HUES6 (cell line): ENCODE results near the gene FXYD5.

Experiments used
- H3K27ac ChIP-seq: 2 replicates; pipeline ENCODE4 v1.7.0; 2013; ENCODE audit warnings: low read depth, mild to moderate bottlenecking, low read length, inconsistent platforms
- H3K27me3 ChIP-seq: 2 replicates; pipeline ENCODE4 v1.6.1; 2013; ENCODE audit warnings: low read length; ENCODE audit not compliant: control insufficient read depth, insufficient read depth
- H3K36me3 ChIP-seq: 2 replicates; pipeline ENCODE4 v1.6.1; 2013; ENCODE audit warnings: low read length; ENCODE audit not compliant: control insufficient read depth, insufficient read depth
- H3K4me1 ChIP-seq: 2 replicates; pipeline ENCODE4 v1.6.1; 2013; ENCODE audit warnings: low read length; ENCODE audit not compliant: control insufficient read depth, insufficient read depth
- H3K4me3 ChIP-seq: 2 replicates; pipeline ENCODE4 v1.5.1; 2013; ENCODE audit warnings: low read depth, low read length
- H3K9ac ChIP-seq: one replicate; pipeline ENCODE4 v1.6.1; 2013; ENCODE audit warnings: mild to moderate bottlenecking, low read length
- H3K9me3 ChIP-seq: 2 replicates; pipeline ENCODE4 v1.6.1; 2013; ENCODE audit warnings: low read depth, low read length; ENCODE audit not compliant: control insufficient read depth, insufficient read depth

Gene FXYD5

DNA sequence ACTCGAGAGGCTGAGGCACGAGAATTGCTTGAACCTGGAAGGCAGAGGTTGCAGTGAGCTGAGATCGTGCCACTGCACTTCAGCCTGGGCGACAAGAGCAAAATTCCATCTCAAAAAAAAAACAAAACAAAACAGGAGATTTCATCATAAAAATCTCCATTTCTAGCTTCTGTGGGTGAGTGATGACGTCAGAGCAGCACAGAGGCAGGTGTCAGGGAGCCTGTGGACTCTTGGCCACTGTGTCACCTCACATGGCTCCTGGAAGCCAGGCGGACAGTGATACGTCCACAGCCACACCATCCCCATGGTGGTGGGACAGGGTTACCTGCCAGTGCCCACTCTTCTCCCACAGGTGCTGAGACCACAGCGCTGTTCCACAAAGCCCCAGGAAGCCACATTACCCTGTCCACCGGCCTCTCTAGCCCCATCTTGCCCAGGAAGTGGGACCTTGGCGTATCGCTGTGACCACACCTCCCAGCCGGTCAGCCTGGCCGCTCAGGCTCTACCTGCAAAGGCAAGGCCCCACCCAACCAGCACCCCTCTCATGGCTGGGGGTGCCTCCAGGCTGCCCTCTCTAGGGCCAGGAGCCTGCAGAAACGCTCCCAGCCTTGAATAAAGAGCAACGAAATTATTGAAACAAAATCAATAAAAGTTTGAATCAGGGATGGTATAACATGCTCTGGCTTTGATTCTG is 41.4 kb upstream of the FXYD5 start:
- no peaks in the 10 kb centered on the region; the same call in 1 of the 2 replicates for H3K27me3 ChIP-seq
- no peak overlapping the region for H3K9ac ChIP-seq
- H3K4me1 ChIP-seq = peaks cover 19% of the 10 kb centered on the region
- no peak overlapping the region for H3K4me3 ChIP-seq
- no peaks in the 10 kb centered on the region for H3K9me3 ChIP-seq
- no peak overlapping the region for H3K27ac ChIP-seq
- no peaks in the 10 kb centered on the region for H3K36me3 ChIP-seq

DNA sequence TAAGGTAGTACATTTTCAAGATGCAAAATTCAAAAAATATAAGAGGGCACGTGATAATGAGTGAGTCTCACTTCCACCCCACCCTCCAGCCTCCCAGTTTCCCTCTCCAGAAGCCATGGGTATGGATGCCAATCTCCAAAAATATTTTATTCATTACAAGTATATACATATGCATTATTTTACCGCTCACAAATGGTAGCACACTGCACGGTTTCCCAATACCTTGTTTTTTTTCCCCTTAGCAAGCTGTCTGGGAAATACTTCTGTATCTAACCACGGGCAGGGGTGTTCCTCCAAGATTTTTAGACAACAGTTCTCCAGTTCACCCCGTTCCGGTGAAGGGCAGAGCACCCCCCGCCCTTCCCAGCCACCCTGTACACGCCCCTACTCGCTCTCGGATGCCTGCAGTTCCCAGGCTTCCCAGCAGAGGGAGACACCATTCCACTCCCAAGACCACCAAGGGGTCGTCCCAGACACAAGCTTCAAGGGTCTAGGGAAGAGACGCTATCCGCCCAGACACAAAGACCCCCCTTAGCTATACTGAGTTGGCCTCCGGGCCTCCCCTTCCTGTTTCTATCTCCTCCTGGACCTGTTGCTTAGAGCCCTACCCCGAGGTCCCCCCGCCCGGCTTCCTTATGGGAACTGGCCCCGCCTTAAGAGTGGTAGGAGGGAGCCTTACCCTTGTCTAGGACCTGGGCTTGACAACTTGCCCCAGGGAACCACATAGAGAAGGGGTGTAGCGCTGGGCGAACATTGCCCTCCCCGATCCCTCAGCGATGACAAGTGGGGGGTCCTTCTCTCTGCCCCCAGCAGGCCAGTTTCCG is 40.0 kb upstream of the FXYD5 start:
- Histone ChIP-seq H3K4me3 (peak overlapping the region; percentile 49), H3K9me3 (no peaks in the 10 kb centered on the region), H3K27me3 (no peaks in the 10 kb centered on the region; the same call in 1 of the 2 replicates), H3K36me3 (no peaks in the 10 kb centered on the region), H3K27ac (no peak overlapping the region), H3K4me1 (peaks cover 30% of the 10 kb centered on the region), H3K9ac (peak overlapping the region; percentile 0)

DNA sequence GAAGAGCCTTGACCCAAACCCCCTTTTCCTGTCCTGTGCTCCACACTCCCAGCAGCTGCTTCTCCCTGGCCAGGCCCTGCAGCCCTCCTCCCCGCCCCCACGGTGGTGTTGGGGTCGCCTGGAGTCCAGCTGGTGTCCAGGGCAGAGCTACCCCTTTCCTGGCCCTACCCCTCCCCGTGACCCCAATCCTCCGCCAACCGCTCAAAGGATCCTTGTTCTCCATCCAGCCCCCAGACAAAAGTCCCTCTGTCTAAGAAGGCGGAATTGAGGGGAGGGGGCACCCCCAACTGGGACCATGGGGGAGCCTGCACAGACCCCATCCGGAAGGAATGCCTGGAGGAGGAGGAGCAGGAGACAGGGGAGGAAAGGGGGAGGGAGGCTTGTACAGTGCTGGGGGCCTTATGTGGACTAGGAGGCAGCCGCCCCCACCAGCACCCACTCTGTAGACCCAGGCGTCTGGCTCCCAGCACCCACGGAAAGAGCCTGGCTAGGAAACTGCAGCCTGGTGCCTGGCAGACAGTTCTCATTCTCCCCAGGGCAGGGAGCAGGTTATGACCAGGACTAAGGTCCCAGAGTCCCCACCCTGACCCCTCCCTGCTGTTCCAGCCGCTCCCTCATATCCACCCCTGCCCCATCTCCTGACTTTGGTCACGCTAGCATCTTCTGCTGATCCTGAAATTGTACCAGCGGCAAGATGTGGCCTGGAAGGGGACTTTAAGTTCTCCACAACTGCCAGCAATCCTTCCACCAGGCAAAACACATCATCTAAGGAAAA is 39.2 kb upstream of the FXYD5 start, which contains the start of gene FXYD3:
Gene FXYD3, plus strand, starts transcription at position 647 of the 775 bp plus-strand sequence. CDS start 3,554 bp downstream, outside the sequence.
- no peak within 1 kb of the TSS for H3K27ac ChIP-seq

DNA sequence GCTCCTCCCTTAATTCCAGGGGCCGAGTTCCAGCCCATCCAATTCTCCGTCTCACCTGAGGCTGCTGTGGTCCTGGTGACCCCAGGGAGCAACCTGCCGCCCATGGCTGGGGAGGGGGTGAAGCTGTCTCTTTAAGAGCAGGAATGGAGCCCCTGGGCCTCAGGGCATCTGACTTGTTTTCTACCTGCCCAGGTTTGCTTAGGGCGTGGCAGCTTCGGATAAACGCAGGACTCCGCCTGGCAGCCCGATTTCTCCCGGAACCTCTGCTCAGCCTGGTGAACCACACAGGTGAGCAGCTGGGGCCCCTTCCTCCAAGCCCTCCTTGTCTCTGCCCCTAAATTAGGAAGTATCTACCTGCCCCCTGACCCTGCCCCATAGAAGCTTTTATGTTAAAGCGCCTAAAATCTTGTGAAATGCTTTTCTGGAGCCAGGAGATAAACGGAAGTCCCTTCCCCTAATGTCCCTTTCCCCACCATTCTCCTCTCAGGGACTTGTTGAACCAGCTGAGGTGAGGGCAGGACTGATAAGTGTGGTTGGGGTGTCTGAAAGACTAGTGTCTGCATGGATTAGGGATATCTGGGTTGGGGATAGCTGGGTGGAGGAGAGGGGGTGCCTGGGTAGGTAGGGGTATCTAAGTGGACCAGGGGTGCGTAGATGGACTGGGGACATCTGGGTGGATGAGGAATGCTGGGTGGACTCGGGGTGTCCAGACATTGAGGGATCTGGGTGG is 38.3 kb upstream of the FXYD5 start:
- Histone ChIP-seq H3K36me3 (no peaks in the 10 kb centered on the region), H3K9ac (no peak overlapping the region), H3K4me3 (no peak overlapping the region), H3K27ac (no peak overlapping the region), H3K9me3 (no peaks in the 10 kb centered on the region), H3K4me1 (peaks cover 31% of the 10 kb centered on the region), H3K27me3 (no peaks in the 10 kb centered on the region; the same call in 1 of the 2 replicates)

More for the DNA sequence above, 39.2 kb upstream of the FXYD5 start, which contains the start of gene FXYD3:
- Histone ChIP-seq H3K4me3 (peak within 1 kb of the TSS; percentile 49), H3K36me3 (no peaks in the 10 kb centered on the region), H3K9ac (peak within 1 kb of the TSS; percentile 0), H3K9me3 (no peaks in the 10 kb centered on the region), H3K4me1 (peaks cover 31% of the 10 kb centered on the region), H3K27me3 (no peaks in the 10 kb centered on the region; the same call in 1 of the 2 replicates)

DNA sequence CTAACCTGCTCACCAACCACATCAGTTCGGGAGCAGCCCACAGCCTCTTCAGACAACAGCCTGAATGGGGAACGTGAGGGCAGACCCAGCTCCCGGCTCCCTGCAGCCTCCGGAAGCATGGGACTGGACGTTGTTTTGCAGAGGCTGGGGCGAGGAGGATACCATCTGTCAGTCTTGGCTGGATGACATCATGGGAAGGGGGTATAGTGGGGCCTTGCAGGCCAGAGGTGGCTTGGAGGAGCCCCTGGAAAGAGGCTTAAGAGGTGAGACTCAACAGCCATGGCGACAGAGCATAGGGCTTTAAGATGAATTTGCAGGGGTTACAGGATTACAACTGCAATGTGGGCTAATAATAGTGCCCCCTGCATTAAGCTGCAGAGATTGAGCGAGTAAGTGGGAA is 37.4 kb upstream of the FXYD5 start:
- Histone ChIP-seq H3K4me3 (no peak overlapping the region), H3K9ac (no peak overlapping the region), H3K9me3 (no peaks in the 10 kb centered on the region), H3K4me1 (peaks cover 31% of the 10 kb centered on the region), H3K27ac (no peak overlapping the region), H3K36me3 (no peaks in the 10 kb centered on the region), H3K27me3 (no peaks in the 10 kb centered on the region; the same call in 1 of the 2 replicates)

DNA sequence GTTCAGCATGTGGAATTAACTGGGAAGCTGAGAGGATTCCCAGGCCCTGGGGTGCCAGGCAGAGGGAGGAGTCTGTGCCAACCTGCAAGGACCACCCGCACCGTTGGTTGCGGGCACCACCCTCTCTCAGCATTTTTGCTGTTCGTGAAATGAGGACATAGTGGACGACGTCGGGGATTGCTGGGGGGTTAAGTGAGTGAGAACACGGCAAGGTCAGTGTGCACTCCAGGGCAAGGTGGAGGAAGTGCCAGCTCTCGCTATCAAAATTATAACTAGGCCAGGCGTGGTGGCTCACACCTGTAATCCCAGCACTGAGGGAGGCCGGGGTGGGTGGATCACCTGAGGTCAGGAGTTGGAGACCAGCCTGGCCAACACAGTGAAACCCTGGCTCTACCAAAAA is 36.7 kb upstream of the FXYD5 start:
- H3K27ac ChIP-seq = no peak overlapping the region
- H3K9ac ChIP-seq = no peak overlapping the region
- no peaks in the 10 kb centered on the region; the same call in 1 of the 2 replicates for H3K27me3 ChIP-seq
- H3K36me3 ChIP-seq = no peaks in the 10 kb centered on the region
- no peaks in the 10 kb centered on the region for H3K9me3 ChIP-seq
- no peak overlapping the region for H3K4me3 ChIP-seq
- H3K4me1 ChIP-seq = peaks cover 35% of the 10 kb centered on the region

DNA sequence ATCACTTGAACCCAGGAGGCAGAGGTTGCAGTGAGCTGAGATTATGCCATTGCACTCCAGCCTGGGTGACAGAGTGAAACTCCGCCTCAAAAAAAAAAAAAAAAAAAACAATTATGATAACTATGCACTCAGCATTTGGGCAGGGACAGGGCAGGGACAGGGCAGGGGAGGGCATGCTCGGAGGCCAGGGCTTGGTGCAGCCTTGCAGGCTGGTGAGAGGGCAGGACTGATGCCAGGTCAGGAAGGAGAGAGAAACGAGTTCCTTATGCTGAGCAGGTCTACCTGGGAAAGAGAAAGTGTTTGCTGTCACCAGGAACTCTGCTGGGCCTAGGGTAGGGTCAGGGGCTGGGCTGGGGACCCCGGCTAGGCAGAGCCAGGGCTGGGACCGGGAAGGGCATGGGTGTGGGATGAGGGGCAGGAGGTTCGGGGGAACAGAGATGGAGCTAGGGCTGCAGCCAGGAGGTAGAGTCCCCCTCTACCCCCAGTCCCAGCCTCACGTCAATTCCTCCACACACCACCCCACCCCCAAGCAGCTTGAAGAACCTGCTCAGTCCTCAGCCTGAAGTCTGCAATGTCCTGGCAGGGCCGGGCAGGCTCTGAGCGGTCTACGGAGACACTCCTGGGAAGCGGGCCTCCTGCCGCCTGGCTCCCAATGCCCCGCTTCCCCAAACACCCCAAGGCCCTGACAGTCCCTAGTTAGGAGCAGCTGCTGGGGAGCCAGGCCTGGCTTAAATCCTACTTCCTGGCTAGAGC is 36.1 kb upstream of the FXYD5 start:
- H3K27ac ChIP-seq = no peak overlapping the region
- H3K9me3 ChIP-seq = no peaks in the 10 kb centered on the region
- H3K4me3 ChIP-seq = no peak overlapping the region
- H3K4me1 ChIP-seq = peaks cover 41% of the 10 kb centered on the region
- no peaks in the 10 kb centered on the region for H3K36me3 ChIP-seq
- H3K27me3 ChIP-seq = no peaks in the 10 kb centered on the region; the same call in 1 of the 2 replicates
- no peak overlapping the region for H3K9ac ChIP-seq

DNA sequence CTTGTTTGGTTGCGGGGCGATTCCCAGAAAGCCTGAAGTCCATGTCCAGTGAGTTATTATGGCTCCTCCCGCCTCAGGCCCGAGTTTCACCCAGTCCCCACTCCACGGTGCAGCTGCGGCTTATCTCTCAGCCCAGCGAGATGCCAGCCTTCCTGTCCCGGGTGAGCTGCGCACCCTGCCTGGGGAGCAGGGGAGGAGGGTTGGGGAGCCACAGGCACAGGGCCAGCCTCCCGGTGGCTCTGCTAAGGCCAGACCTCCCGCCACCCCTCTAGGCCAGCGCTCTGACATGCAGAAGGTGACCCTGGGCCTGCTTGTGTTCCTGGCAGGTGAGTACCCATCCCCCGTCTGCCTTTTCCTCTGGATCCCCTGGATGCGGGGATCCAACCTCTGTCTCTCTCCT is 35.4 kb upstream of the FXYD5 start:
- no peak overlapping the region for H3K4me3 ChIP-seq
- peaks cover 41% of the 10 kb centered on the region for H3K4me1 ChIP-seq
- no peaks in the 10 kb centered on the region for H3K36me3 ChIP-seq
- H3K27ac ChIP-seq = no peak overlapping the region
- H3K9me3 ChIP-seq = no peaks in the 10 kb centered on the region
- H3K27me3 ChIP-seq = no peaks in the 10 kb centered on the region; the same call in 1 of the 2 replicates
- peak overlapping the region; percentile 6 for H3K9ac ChIP-seq

DNA sequence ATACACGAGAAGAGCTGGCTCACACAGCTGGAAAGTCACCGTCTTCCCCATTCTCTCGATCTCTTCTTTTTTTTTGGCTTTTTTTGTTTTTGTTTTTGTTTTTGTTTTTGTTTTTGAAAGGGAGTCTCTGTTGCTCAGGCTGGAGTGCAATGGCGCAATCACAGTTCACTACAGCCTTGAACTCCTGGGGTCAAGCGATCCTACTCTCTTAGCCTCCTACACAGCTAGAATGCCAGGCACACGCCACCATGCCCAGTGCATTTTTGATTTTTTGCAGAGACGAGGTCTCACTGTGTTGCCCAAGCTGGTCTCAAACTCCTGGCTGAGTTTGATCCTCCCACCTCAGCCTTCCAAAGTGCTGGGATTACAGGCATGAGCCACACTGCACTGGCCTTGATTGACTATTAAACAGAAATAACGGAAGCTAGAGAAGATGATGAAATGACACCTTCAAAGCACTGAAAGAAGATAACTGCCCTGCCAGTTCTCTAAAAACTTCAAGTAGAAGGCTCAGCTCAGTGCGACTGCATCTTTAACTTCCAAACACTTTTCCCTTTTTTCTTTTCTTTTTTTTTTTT is 34.9 kb upstream of the FXYD5 start:
- H3K27ac ChIP-seq = no peak overlapping the region
- peaks cover 41% of the 10 kb centered on the region for H3K4me1 ChIP-seq
- H3K9ac ChIP-seq = no peak overlapping the region
- H3K4me3 ChIP-seq = no peak overlapping the region
- H3K36me3 ChIP-seq = no peaks in the 10 kb centered on the region
- no peaks in the 10 kb centered on the region; the same call in 1 of the 2 replicates for H3K27me3 ChIP-seq
- H3K9me3 ChIP-seq = no peaks in the 10 kb centered on the region
